Ascending aorta (tissue), 2 donors: Measurements from ENCODE around the gene PIK3C3. TPM values are rescaled to one million over a fixed set of nuclear protein-coding genes. Genes with fewer than 3 reads are reported as not detected.
"Not testable (repeated sequence)": the region's sequence is repeated elsewhere in the genome, so short reads cannot be mapped to it uniquely, and the experiment has no call there.

Experiments
- DNase-seq, 2 donors: peaks; one replicate each; pipeline ENCODE4 v3.0.0-alpha.2; 2019; ENCODE audit warnings: low spot score in 2 of 2
- H3K27ac ChIP-seq, 2 donors: fragments of 200-600 bp; sonication (generic); one replicate each; pipeline ENCODE4 v1.5.1; 2016 to 2017; ENCODE audit warnings: mild to moderate bottlenecking in 1 of 2
- H3K27me3 ChIP-seq: fragments of 200-600 bp; sonication (generic); one replicate; pipeline ENCODE4 v1.5.1; 2017
- H3K36me3 ChIP-seq, 2 donors: fragments of 200-600 bp; sonication (generic); one replicate each; pipeline ENCODE4 v1.5.1; 2016
- H3K4me1 ChIP-seq, 2 donors: fragments of 200-600 bp; sonication (generic); one replicate each; pipeline ENCODE4 v1.5.1; 2016 to 2017; ENCODE audit warnings: mild to moderate bottlenecking in 1 of 2
- H3K4me3 ChIP-seq, 2 donors: fragments of 200-600 bp; sonication (generic); one replicate each; pipeline ENCODE4 v1.5.1; 2016 to 2017; ENCODE audit warnings: mild to moderate bottlenecking in 1 of 2
- H3K9me3 ChIP-seq, 2 donors: fragments of 200-600 bp; sonication (generic); one replicate each; pipeline ENCODE4 v1.5.1; 2016
- intact Hi-C: fragments of 100-400 bp; cut with DNase I; formaldehyde crosslinking; loops from one replicate; pipeline ENCODE4 v1.15.1; 2023
- total RNA-seq: library from RNA; depleted of rRNA; stranded (reverse); fragments of >200 nt; gene quantifications from one replicate; pipeline ENCODE4 v1.1.0, GENCODE V29; 2016
- TF ChIP-seq, protein P1 (sequence below), 3 experiments: fragments of 200-600 bp in 2 of 3; fragments of 450-650 bp in 1 of 3; sonication (generic) in 2 of 3; IDR thresholded peaks; one replicate each; pipeline ENCODE4 v1.5.1; 2016 to 2019; ENCODE audit warnings: antibody characterized with exemption in 3 of 3, mild to moderate bottlenecking in 1 of 3, moderate library complexity in 1 of 3

PIK3C3 gene
- total RNA-seq, 1 donor from 2014 or later, result 24.1 TPM

DNA sequence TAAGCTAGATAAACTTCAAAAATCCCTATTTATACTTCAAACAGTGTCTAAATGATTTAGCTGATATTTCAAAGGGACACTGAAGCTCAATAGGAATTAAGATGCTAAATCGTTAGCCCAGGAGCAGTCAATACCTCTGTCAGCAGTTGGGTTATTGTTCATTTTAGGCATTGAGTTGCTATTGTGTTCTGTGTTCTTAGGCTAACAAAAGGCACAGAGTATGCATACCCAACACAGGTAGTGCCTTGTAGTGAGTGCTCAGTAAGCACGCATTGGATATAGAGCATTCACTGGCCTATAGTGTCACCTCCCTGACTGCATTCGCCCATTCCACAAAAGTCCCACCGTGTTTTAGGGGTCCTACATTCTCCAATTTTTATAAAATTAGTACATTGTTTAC, 152.3 kb downstream of the PIK3C3 start:
- intact Hi-C loops, result no loop called here
- no peak overlapping the region for H3K4me3 ChIP-seq
- DNase-seq, result no peak

DNA sequence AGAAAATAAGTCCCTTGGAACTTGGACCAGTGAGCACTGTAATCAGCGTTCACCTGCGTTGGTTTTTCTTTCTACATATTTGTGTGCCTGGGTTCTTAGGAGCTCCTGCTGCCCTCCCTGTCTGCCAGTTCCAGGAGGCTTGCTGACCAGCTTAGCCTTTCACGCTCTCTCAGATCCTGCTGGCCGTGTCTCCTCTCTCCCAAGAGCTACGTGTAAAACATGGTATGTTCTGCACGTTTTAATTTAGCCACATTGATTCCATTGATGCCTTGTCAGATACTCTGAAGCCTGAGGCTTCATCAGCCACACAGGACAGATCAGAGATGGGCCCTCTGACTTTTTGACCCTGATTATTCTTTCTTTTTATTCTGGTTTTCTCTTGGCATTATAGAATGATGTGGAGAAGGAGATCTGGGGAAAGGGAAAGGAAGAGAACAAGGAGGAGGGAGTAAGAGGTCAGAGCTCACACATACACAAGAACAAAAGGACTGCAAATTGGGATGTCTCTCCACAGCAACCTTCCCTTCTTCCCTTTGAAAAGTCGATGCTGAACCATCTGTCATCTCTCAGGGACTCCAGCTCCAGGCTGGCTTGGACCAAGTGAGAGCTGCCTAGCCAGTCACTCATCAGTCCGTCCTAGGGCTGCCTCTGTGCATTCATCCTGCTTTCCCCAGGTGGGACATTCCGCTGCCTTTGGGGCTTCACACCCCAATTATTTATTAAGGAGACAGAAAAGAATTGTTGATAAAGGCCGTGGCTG, 152.8 kb downstream of the PIK3C3 start:
- no peak for DNase-seq
- Histone ChIP-seq H3K27ac (no peak overlapping the region), H3K36me3 (no peaks in the 10 kb centered on the region), H3K27me3 (no peaks in the 10 kb centered on the region), H3K4me1 (no peaks in the 10 kb centered on the region), H3K4me3 (no peak overlapping the region), H3K9me3 (no peaks in the 10 kb centered on the region)
- TF ChIP-seq, protein P1, sequence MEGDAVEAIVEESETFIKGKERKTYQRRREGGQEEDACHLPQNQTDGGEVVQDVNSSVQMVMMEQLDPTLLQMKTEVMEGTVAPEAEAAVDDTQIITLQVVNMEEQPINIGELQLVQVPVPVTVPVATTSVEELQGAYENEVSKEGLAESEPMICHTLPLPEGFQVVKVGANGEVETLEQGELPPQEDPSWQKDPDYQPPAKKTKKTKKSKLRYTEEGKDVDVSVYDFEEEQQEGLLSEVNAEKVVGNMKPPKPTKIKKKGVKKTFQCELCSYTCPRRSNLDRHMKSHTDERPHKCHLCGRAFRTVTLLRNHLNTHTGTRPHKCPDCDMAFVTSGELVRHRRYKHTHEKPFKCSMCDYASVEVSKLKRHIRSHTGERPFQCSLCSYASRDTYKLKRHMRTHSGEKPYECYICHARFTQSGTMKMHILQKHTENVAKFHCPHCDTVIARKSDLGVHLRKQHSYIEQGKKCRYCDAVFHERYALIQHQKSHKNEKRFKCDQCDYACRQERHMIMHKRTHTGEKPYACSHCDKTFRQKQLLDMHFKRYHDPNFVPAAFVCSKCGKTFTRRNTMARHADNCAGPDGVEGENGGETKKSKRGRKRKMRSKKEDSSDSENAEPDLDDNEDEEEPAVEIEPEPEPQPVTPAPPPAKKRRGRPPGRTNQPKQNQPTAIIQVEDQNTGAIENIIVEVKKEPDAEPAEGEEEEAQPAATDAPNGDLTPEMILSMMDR (IDR thresholded peaks at IDR 0.05), result no peak
- intact Hi-C loops, result no loop called here

More for the DNA sequence above, 152.3 kb downstream of the PIK3C3 start:
- Histone ChIP-seq H3K27me3 (no peaks in the 10 kb centered on the region), H3K4me1 (no peaks in the 10 kb centered on the region), H3K9me3 (no peaks in the 10 kb centered on the region), H3K27ac (no peak overlapping the region), H3K36me3 (no peaks in the 10 kb centered on the region)
- TF ChIP-seq, protein P1 (IDR thresholded peaks at IDR 0.05), result no peak

DNA sequence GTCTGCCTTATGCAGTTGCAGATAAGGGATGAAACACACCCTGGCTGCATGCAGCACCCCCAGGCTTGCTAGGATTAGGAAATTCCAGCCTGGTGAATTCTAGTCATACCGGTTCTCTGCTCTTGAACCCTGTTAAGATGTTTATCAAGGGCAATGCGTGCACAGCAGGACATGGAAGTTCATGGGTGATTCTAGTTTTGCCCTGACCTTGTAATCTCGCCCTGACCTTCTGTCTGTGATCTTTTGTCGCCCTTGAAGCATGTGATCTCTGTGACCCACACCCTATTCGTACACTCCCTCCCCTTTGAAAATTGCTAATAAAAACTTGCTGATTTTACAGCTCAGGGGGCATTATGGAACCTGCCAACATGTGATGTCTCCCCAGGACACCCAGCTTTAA, 157.1 kb downstream of the PIK3C3 start:
- H3K4me3 ChIP-seq, H3K27ac ChIP-seq, H3K27me3 ChIP-seq, intact Hi-C loops, H3K9me3 ChIP-seq, H3K4me1 ChIP-seq, DNase-seq, H3K36me3 ChIP-seq: not testable (repeated sequence)

DNA sequence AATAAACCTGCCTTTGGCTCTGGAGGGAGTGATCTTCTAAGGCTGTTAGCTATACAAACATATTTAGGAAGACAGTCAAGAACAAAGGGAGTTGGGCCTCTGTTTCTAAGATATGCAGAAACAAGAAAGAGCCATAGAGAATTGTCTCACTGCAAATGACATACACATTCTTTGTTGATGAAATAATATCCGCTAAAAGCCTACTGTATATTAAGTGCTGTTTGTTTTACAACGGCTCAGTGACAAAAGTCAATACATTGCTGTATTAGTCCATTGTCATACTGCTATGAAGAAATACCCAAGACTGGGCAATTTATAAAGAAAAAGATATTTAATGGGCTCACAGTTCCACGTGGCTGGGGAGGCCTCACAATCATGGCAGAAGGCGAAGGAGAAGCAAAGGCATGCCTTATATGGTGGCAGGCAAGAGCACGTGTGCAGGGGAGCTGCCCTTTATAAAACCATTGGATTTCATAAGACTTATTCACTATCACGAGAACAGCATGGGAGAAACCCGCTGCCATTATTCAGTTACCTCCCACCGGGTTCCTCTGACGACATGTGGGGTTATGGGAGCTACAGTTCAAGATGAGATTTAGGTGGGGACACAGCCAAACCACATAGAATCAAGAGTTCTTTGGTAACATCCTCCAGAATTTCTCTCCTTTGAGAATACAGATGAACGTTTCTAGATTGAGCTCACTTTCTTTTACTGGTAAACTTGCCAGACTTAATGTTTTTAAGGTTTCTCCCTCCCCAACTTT, 157.8 kb downstream of the PIK3C3 start:
- no peaks in the 10 kb centered on the region for H3K36me3 ChIP-seq
- intact Hi-C loops, result no loop called here
- no peaks in the 10 kb centered on the region for H3K27me3 ChIP-seq
- TF ChIP-seq, protein P1 (IDR thresholded peaks at IDR 0.05), result no peak
- H3K27ac ChIP-seq, result no peak overlapping the region
- no peaks in the 10 kb centered on the region for H3K4me1 ChIP-seq
- H3K4me3 ChIP-seq, result no peak overlapping the region
- H3K9me3 ChIP-seq, result no peaks in the 10 kb centered on the region
- no peak for DNase-seq

DNA sequence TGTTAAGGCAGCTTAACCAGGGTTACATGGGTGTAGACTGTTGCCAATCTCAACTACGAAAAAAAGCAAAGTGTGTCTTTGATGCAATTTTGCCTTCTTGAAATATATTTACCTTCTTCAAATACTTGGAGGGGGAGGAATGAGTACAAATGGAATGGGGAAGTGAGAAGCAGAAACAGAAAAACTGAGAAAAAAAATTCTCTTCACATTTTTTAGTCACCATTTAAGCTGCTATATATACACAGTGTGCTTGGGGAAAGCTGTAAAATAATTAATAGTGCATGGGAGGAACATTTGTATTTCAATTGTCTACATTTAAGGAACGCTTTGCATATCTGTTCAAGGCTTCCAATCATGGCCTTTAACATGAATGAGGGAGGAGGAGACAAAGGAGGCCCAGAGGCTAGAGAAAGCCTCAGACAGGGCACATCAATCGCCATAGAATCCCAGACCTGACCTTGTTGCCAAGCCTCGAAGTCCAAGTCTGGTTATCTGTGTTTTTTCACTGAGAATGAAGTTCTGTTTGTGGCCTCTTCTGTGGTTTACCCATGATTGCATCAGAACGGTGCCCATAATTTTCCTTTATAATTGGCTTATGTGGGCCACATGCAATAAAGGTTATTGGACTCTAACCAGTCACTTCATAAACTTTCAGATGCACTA, 158.6 kb downstream of the PIK3C3 start:
- intact Hi-C loops, result loop anchor here (2.0 kb wide), 2 partner anchors 185 to 1475 kb away; no protein-coding TSS in a partner anchor
- Histone ChIP-seq H3K27me3 (no peaks in the 10 kb centered on the region), H3K27ac (peak overlapping the region in 1 of 2 donors; percentile 10), H3K4me3 (no peak overlapping the region), H3K4me1 (no peaks in the 10 kb centered on the region), H3K9me3 (no peaks in the 10 kb centered on the region), H3K36me3 (no peaks in the 10 kb centered on the region)
- TF ChIP-seq, protein P1 (IDR thresholded peaks at IDR 0.05), result no peak
- no peak for DNase-seq
